Measurements from ENCODE around the gene NQO2.
"Not testable (repeated sequence)": the region's sequence is repeated elsewhere in the genome, so short reads cannot be mapped to it uniquely, and the experiment has no call there.

NQO2 gene

GRCh38 chr6:3016473-3017280 lies 17.0 kb downstream of the NQO2 start:
- Histone ChIP-seq H3K9me3 (ENCODE audit: insufficient read depth, low read length) (peaks cover 8% of the 10 kb centered on the region), H3K36me3 (ENCODE audit: insufficient read depth, insufficient read length, low read length) (peaks cover 58% of the 10 kb centered on the region), H3K9ac (ENCODE audit: insufficient read length, low read depth) (no peak overlapping the region), H3K4me1 (ENCODE audit: insufficient read depth, insufficient read length) (no peaks in the 10 kb centered on the region), H3K4me3 (ENCODE audit: insufficient read length, low read depth) (no peak overlapping the region), H3K27me3 (ENCODE audit: insufficient read depth, insufficient read length) (no peaks in the 10 kb centered on the region)
- no peak for DNase-seq (ENCODE audit: low read depth, low spot score)
- TF ChIP-seq YY1 (IDR thresholded peaks at IDR 0.05; ENCODE audit: insufficient read depth, insufficient read length) (no peak), SUZ12 (IDR thresholded peaks at IDR 0.05; ENCODE audit: extremely low read depth, insufficient read depth, insufficient read length) (no peak), ZNF274 (IDR thresholded peaks at IDR 0.05; ENCODE audit: low read depth, low read length) (no peak)

- no peak overlapping the region for H3K4me3 ChIP-seq (ENCODE audit: insufficient read length, low read depth)
- H3K36me3 ChIP-seq (ENCODE audit: insufficient read depth, insufficient read length, low read length): peaks cover 52% of the 10 kb centered on the region
- H3K4me1 ChIP-seq (ENCODE audit: insufficient read depth, insufficient read length): no peaks in the 10 kb centered on the region
- peaks cover 2% of the 10 kb centered on the region; the same call in 1 of the 2 replicates for H3K9me3 ChIP-seq (ENCODE audit: insufficient read depth, low read length)
- H3K9ac ChIP-seq (ENCODE audit: insufficient read length, low read depth): no peak overlapping the region
- H3K27me3 ChIP-seq (ENCODE audit: insufficient read depth, insufficient read length): no peaks in the 10 kb centered on the region
- TF ChIP-seq ZNF274 (IDR thresholded peaks at IDR 0.05; ENCODE audit: low read depth, low read length): no peak
- no peak for TF ChIP-seq SUZ12 (IDR thresholded peaks at IDR 0.05; ENCODE audit: extremely low read depth, insufficient read depth, insufficient read length)
- no peak for TF ChIP-seq YY1 (IDR thresholded peaks at IDR 0.05; ENCODE audit: insufficient read depth, insufficient read length)
- no peak for DNase-seq (ENCODE audit: low read depth, low spot score)
Observed at GRCh38 chr6:3017304-3017703, 17.6 kb downstream of the NQO2 start.

- H3K27me3 ChIP-seq (ENCODE audit: insufficient read depth, insufficient read length): no peaks in the 10 kb centered on the region
- H3K36me3 ChIP-seq (ENCODE audit: insufficient read depth, insufficient read length, low read length): peaks cover 39% of the 10 kb centered on the region
- TF ChIP-seq SUZ12 (IDR thresholded peaks at IDR 0.05; ENCODE audit: extremely low read depth, insufficient read depth, insufficient read length) (no peak), YY1 (IDR thresholded peaks at IDR 0.05; ENCODE audit: insufficient read depth, insufficient read length) (no peak), ZNF274 (IDR thresholded peaks at IDR 0.05; ENCODE audit: low read depth, low read length) (no peak)
- no peak overlapping the region for H3K9ac ChIP-seq (ENCODE audit: insufficient read length, low read depth)
- peaks cover 3% of the 10 kb centered on the region for H3K4me1 ChIP-seq (ENCODE audit: insufficient read depth, insufficient read length)
- no peak overlapping the region for H3K4me3 ChIP-seq (ENCODE audit: insufficient read length, low read depth)
- H3K9me3 ChIP-seq (ENCODE audit: insufficient read depth, low read length): peaks cover 11% of the 10 kb centered on the region; the same call in 1 of the 2 replicates
- DNase-seq (ENCODE audit: low read depth, low spot score): no peak
Observed at GRCh38 chr6:3019065-3019464, 19.4 kb downstream of the NQO2 start.

- Histone ChIP-seq H3K9me3 (ENCODE audit: insufficient read depth, low read length) (peaks cover 11% of the 10 kb centered on the region; the same call in 1 of the 2 replicates), H3K36me3 (ENCODE audit: insufficient read depth, insufficient read length, low read length) (peaks cover 31% of the 10 kb centered on the region), H3K4me1 (ENCODE audit: insufficient read depth, insufficient read length) (peaks cover 4% of the 10 kb centered on the region), H3K27me3 (ENCODE audit: insufficient read depth, insufficient read length) (no peaks in the 10 kb centered on the region), H3K4me3 (ENCODE audit: insufficient read length, low read depth) (no peak overlapping the region), H3K9ac (ENCODE audit: insufficient read length, low read depth) (no peak overlapping the region)
- no peak for DNase-seq (ENCODE audit: low read depth, low spot score)
- TF ChIP-seq YY1 (IDR thresholded peaks at IDR 0.05; ENCODE audit: insufficient read depth, insufficient read length) (no peak), ZNF274 (IDR thresholded peaks at IDR 0.05; ENCODE audit: low read depth, low read length) (no peak), SUZ12 (IDR thresholded peaks at IDR 0.05; ENCODE audit: extremely low read depth, insufficient read depth, insufficient read length) (no peak)
Observed at GRCh38 chr6:3019749-3020320, 20.1 kb downstream of the NQO2 start.

- not testable (repeated sequence) for DNase-seq (ENCODE audit: low read depth, low spot score); H3K4me3 ChIP-seq (ENCODE audit: insufficient read length, low read depth); H3K9ac ChIP-seq (ENCODE audit: insufficient read length, low read depth); H3K4me1 ChIP-seq (ENCODE audit: insufficient read depth, insufficient read length); H3K27me3 ChIP-seq (ENCODE audit: insufficient read depth, insufficient read length)
- peaks cover 20% of the 10 kb centered on the region for H3K36me3 ChIP-seq (ENCODE audit: insufficient read depth, insufficient read length, low read length)
- H3K9me3 ChIP-seq (ENCODE audit: insufficient read depth, low read length): peaks cover 11% of the 10 kb centered on the region; the same call in 1 of the 2 replicates
Observed at GRCh38 chr6:3020976-3021598, 21.4 kb downstream of the NQO2 start.

GRCh38 chr6:3022765-3023662 lies 23.3 kb downstream of the NQO2 start:
- DNase-seq (ENCODE audit: low read depth, low spot score): no peak
- Histone ChIP-seq H3K4me3 (ENCODE audit: insufficient read length, low read depth) (no peak overlapping the region), H3K27me3 (ENCODE audit: insufficient read depth, insufficient read length) (no peaks in the 10 kb centered on the region), H3K4me1 (ENCODE audit: insufficient read depth, insufficient read length) (peaks cover 4% of the 10 kb centered on the region), H3K9me3 (ENCODE audit: insufficient read depth, low read length) (peaks cover 11% of the 10 kb centered on the region; the same call in 1 of the 2 replicates), H3K9ac (ENCODE audit: insufficient read length, low read depth) (no peak overlapping the region), H3K36me3 (ENCODE audit: insufficient read depth, insufficient read length, low read length) (peaks cover 8% of the 10 kb centered on the region)
- TF ChIP-seq YY1 (IDR thresholded peaks at IDR 0.05; ENCODE audit: insufficient read depth, insufficient read length) (no peak), SUZ12 (IDR thresholded peaks at IDR 0.05; ENCODE audit: extremely low read depth, insufficient read depth, insufficient read length) (no peak), ZNF274 (IDR thresholded peaks at IDR 0.05; ENCODE audit: low read depth, low read length) (no peak)

All from NT2/D1 (cell line).